HG03196 (cell line): ENCODE results near the gene MAFB.

ENCODE experiments used
- ATAC-seq: cut with Tn5 transposase; IDR thresholded peaks from one replicate; pipeline ENCODE4 v1.9.1; 2021; ENCODE audit not compliant: unreplicated experiment

The MAFB gene

GRCh38 chr20:40663304-40663790 is 25.7 kb downstream of the MAFB start:
- ATAC-seq: no peak

- no peak for ATAC-seq
These were observed 29.5 kb downstream of the MAFB start for GRCh38 chr20:40659567-40659966.

GRCh38 chr20:40658509-40658908 is 30.5 kb downstream of the MAFB start:
- no peak for ATAC-seq

- no peak for ATAC-seq
These were observed 31.5 kb downstream of the MAFB start for GRCh38 chr20:40657526-40657925.

GRCh38 chr20:40655451-40655850 is 33.6 kb downstream of the MAFB start:
- ATAC-seq: no peak

- no peak for ATAC-seq
These were observed 34.2 kb downstream of the MAFB start for GRCh38 chr20:40654876-40655275.

GRCh38 chr20:40652441-40652987 is 36.5 kb downstream of the MAFB start:
- no peak for ATAC-seq

GRCh38 chr20:40651151-40651550 is 37.9 kb downstream of the MAFB start:
- no peak for ATAC-seq

GRCh38 chr20:40650707-40651106 is 38.3 kb downstream of the MAFB start:
- ATAC-seq: no peak

- ATAC-seq: no peak
These were observed 40.6 kb downstream of the MAFB start for GRCh38 chr20:40648210-40649072.

GRCh38 chr20:40646813-40647212 is 42.2 kb downstream of the MAFB start:
- no peak for ATAC-seq

- no peak for ATAC-seq
These were observed 42.7 kb downstream of the MAFB start for GRCh38 chr20:40646361-40646760.

- no peak for ATAC-seq
These were observed 44.2 kb downstream of the MAFB start for GRCh38 chr20:40644863-40645262.

GRCh38 chr20:40643891-40644290 is 45.1 kb downstream of the MAFB start:
- no peak for ATAC-seq

- ATAC-seq: no peak
These were observed 47.2 kb downstream of the MAFB start for GRCh38 chr20:40641809-40642208.

- no peak for ATAC-seq
These were observed 47.8 kb downstream of the MAFB start for GRCh38 chr20:40641202-40641601.

GRCh38 chr20:40640667-40641066 is 48.4 kb downstream of the MAFB start:
- ATAC-seq: no peak

GRCh38 chr20:40639676-40640355 is 49.2 kb downstream of the MAFB start:
- no peak for ATAC-seq

GRCh38 chr20:40639132-40639531 is 49.9 kb downstream of the MAFB start:
- ATAC-seq: no peak

GRCh38 chr20:40638414-40638813 is 50.6 kb downstream of the MAFB start:
- no peak for ATAC-seq

GRCh38 chr20:40637176-40637575 is 51.9 kb downstream of the MAFB start:
- no peak for ATAC-seq

- ATAC-seq: no peak
These were observed 52.5 kb downstream of the MAFB start for GRCh38 chr20:40636486-40636885.
